ENCODE measurements around the gene PPT1.

GRCh38 chr1:40059960-40060750 is 36.9 kb downstream of the PPT1 start:
- TF ChIP-seq ZSCAN18 (tag by site-specific recombination; IDR thresholded peaks at IDR 0.05) (no peak), CTCF (tag by site-specific recombination; IDR thresholded peaks at IDR 0.05) (no peak), ZNF843 (tag by site-specific recombination; IDR thresholded peaks at IDR 0.05) (no peak), REST (tag by site-specific recombination; IDR thresholded peaks at IDR 0.05) (no peak), ZSCAN16 (tag by site-specific recombination; IDR thresholded peaks at IDR 0.05) (no peak), ZNF23 (tag by site-specific recombination; IDR thresholded peaks at IDR 0.05; ENCODE audit: borderline replicate concordance) (no peak), ZNF274 (IDR thresholded peaks at IDR 0.05; ENCODE audit: low read length) (no peak), ZNF274 (tag by site-specific recombination; IDR thresholded peaks at IDR 0.05; ENCODE audit: borderline replicate concordance) (no peak), ZNF391 (tag by site-specific recombination; IDR thresholded peaks at IDR 0.05; ENCODE audit: borderline replicate concordance, low read depth) (no peak), AEBP2 (tag by site-specific recombination; IDR thresholded peaks at IDR 0.05; ENCODE audit: borderline replicate concordance) (no peak)
